ENCODE data around the gene KCTD15.

KCTD15 gene

GRCh38 chr19:33775731-33776487, 20.8 kb upstream of the KCTD15 start:
- TF ChIP-seq CTCF (conservative IDR thresholded peaks at IDR 0.05; ENCODE audit: control insufficient read depth, insufficient read depth, low read depth, low read length) = no peak
- no peak overlapping the region for H3K4me3 ChIP-seq (ENCODE audit: control insufficient read depth, low read depth, low read length)
- no peak for DNase-seq (ENCODE audit: low read depth)

GRCh38 chr19:33777351-33777750, 19.3 kb upstream of the KCTD15 start:
- DNase-seq (ENCODE audit: low read depth) = no peak

GRCh38 chr19:33777753-33778088, 18.9 kb upstream of the KCTD15 start:
- H3K4me3 ChIP-seq (ENCODE audit: control insufficient read depth, low read depth, low read length) = no peak overlapping the region
- no peak for TF ChIP-seq CTCF (conservative IDR thresholded peaks at IDR 0.05; ENCODE audit: control insufficient read depth, insufficient read depth, low read depth, low read length)
- no peak for DNase-seq (ENCODE audit: low read depth)

More at GRCh38 chr19:33777351-33777750, 19.3 kb upstream of the KCTD15 start:
- no peak for TF ChIP-seq CTCF (conservative IDR thresholded peaks at IDR 0.05; ENCODE audit: control insufficient read depth, insufficient read depth, low read depth, low read length)
- no peak overlapping the region for H3K4me3 ChIP-seq (ENCODE audit: control insufficient read depth, low read depth, low read length)

- H3K4me3 ChIP-seq (ENCODE audit: control insufficient read depth, low read depth, low read length) = no peak overlapping the region
- TF ChIP-seq CTCF (conservative IDR thresholded peaks at IDR 0.05; ENCODE audit: control insufficient read depth, insufficient read depth, low read depth, low read length) = peak; percentile 90
- DNase-seq (ENCODE audit: low read depth) = peak; percentile 66
Measured at GRCh38 chr19:33778089-33778791, 18.4 kb upstream of the KCTD15 start.

GRCh38 chr19:33779849-33780248, 16.8 kb upstream of the KCTD15 start:
- no peak for TF ChIP-seq CTCF (conservative IDR thresholded peaks at IDR 0.05; ENCODE audit: control insufficient read depth, insufficient read depth, low read depth, low read length)
- no peak for DNase-seq (ENCODE audit: low read depth)

GRCh38 chr19:33780251-33780650, 16.4 kb upstream of the KCTD15 start:
- H3K4me3 ChIP-seq (ENCODE audit: control insufficient read depth, low read depth, low read length) = no peak overlapping the region
- no peak for TF ChIP-seq CTCF (conservative IDR thresholded peaks at IDR 0.05; ENCODE audit: control insufficient read depth, insufficient read depth, low read depth, low read length)
- DNase-seq (ENCODE audit: low read depth) = no peak

More at GRCh38 chr19:33779849-33780248, 16.8 kb upstream of the KCTD15 start:
- no peak overlapping the region for H3K4me3 ChIP-seq (ENCODE audit: control insufficient read depth, low read depth, low read length)

All from fibroblast of mammary gland (primary cell).